CD4-positive, alpha-beta T cell treated with Interleukin-6 at 100 ng/mL for 8 hours (primary cell): ENCODE measurements around the gene VARS2.
A peak's percentile ranks its signal among the peaks of the same experiment; 100 is the strongest.
"Not testable (repeated sequence)": the region's sequence is repeated elsewhere in the genome, so short reads cannot be mapped to it uniquely, and the experiment has no call there.

Experiments used
- DNase-seq: peaks from one replicate; pipeline ENCODE4 v3.0.0-alpha.2; 2020; ENCODE audit warnings: mixed read lengths, low spot score

Gene VARS2

DNA sequence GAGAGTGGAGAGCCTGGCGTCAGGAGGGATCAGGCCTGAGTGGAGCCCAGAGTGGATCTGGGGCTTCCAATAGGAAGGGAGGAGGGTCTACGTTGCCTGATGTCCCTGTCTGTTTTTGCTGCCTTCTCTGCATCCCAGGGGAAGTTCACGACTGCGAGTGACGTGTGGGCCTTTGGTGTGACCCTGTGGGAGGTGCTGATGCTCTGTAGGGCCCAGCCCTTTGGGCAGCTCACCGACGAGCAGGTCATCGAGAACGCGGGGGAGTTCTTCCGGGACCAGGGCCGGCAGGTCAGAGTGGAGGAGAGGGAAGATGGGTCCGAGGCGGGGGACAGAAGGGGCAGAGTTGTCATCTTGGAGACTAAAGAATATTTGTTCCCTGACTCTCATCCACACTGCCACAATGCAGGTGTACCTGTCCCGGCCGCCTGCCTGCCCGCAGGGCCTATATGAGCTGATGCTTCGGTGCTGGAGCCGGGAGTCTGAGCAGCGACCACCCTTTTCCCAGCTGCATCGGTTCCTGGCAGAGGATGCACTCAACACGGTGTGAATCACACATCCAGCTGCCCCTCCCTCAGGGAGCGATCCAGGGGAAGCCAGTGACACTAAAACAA, 15.2 kb upstream of the VARS2 start:
- DNase-seq: no peak

GRCh38 chr6:30900863-30901417, 13.1 kb upstream of the VARS2 start:
- DNase-seq: no peak

DNA sequence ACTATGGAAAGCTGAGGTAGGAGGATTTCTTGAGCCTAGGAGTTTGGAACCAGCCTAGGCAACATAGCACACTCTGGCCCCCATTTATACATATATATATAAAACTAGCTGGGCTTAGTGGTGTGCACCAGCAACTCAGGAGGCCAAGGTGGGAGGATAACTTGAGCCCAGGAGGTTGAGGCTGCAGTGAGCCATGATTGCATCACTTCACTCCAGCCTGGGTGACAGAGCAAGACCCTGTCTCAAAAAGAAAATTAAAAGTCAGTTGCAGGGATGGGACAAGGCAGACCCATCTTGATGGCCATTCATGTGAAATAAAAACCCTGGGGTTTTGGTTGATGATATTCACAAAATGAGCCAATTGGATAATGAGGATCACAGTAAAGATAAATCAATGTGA, 12.6 kb upstream of the VARS2 start:
- DNase-seq: no peak

- DNase-seq: not testable (repeated sequence)
Measured at GRCh38 chr6:30902196-30902595, 11.8 kb upstream of the VARS2 start.

DNA sequence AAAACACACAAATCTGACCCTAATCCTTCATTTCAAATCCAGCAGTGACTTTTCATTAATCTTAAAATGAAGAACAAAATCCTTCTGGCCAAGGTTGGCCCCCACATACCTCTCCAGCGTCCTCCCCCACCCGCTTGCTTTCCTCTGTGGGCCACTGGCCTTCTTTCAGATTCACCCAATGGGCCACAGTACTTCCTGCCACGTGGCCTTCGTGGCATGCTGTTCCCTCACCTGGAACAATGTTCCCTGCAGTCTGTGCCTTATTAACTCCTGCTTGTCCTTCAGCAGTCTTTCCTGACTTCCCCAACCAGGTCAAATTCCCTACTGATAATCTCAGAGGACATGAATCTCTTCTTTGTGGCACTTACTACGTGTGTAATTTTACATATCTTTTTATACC, 11.3 kb upstream of the VARS2 start:
- DNase-seq: no peak

GRCh38 chr6:30903236-30903635, 10.8 kb upstream of the VARS2 start:
- no peak for DNase-seq

DNA sequence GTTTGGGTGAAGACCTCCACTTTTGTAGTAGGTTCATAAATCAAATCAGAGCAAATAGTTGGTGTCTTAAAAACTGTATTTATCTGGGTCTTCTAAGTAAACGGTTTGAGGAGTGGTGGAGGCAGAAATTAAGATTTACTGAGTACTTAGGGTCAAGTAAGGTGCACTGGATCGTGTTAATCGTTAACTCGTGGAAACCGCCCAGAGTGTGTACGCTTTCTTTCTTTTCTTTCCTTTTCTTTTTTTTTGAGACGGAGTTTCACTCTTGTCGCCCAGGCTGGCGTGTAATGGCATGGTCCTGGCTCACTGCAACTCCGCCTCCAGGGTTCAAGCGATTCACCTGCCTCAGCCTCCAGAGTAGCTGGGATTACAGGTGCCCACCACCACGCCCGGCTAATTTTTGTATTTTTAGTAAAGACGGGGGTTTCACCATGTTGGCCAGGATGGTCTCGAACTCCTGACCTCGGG, 6.7 kb upstream of the VARS2 start:
- not testable (repeated sequence) for DNase-seq

- peak; percentile 95 for DNase-seq
Measured at GRCh38 chr6:30907758-30908591, 6.1 kb upstream of the VARS2 start, which contains the start of gene GTF2H4. TSS of gene GTF2H4 (plus strand) at chr6:30908207.

- DNase-seq: no peak
Measured at GRCh38 chr6:30908700-30909099, 5.3 kb upstream of the VARS2 start.

GRCh38 chr6:30910473-30910872, 3.6 kb upstream of the VARS2 start:
- DNase-seq: not testable (repeated sequence)

DNA sequence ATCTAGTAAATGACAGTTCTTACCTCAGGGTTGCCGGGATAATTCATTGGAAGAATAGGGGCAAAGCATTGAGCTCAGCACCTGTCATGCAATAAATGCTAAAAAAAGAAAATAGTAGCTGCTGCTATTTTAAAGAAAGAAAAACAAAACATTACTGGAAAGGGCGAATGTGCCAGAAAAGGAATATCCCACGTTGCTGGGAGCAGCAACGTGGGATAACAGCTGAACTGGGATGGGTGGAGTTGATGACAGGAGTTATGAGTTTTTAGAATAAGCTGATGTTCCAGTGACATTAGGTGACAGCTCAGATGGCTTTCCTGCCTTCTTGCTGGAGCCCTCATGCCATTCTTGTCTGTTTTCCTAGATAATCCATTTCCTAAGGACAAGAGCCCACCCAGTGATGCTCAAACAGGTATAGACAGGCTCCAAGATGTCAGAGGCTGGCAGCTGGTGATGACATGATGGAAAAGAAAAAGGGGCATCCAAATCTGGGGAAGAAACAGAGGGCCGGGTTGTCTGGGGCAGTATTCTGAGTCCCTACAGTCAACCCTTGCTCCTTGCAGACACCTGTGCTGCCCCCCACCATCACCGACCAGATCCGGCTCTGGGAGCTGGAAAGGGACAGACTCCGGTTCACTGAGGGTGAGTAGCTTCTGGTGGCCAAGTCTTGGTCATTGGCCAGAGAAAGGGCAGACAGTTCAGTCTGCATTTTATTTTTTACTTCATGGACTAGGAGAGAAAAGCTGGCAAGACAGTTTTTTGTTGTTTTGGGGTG, 1.1 kb upstream of the VARS2 start:
- no peak for DNase-seq

GRCh38 chr6:30913721-30914075, 340 bp upstream of the VARS2 start:
- no peak for DNase-seq

GRCh38 chr6:30914854-30915590, 984 bp downstream of the VARS2 start:
- DNase-seq: no peak

DNA sequence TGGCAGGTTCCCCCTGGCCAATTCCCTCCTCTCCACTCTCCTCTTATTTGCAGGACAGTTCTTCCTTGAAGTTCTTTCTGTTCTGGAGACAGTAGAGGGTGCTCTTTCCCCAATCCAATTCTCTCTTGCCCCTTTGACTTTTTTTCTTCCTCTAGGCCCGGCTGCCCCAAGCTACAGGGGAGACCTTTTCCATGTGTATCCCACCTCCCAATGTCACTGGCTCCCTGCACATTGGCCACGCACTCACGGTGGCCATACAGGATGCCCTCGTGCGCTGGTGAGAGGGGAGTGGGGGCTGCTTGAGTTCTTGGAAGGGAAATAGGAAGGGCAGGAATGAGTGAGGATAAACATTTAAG, 1.5 kb downstream of the VARS2 start:
- peak; percentile 11 for DNase-seq

DNA sequence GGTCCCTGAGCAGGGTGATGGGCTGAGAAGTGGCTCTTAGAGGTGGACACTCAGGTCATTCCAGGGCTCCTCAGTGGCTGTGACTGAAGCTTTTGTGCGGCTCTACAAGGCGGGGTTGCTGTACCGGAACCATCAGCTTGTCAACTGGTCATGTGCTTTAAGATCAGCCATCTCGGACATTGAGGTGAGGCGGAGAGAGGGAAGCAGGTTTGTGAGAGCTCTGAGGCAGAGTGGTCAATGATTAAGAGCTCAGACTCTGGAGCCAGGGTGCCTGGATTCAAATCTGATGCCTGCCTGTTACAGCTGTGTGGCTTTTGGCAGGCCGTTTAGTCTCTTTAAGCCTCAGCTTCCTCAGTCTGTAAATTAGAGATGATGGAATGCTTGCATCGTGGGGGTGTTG, 3.0 kb downstream of the VARS2 start:
- no peak for DNase-seq

- DNase-seq: no peak
Measured at GRCh38 chr6:30917487-30917886, 3.4 kb downstream of the VARS2 start.

GRCh38 chr6:30918670-30919069, 4.6 kb downstream of the VARS2 start:
- DNase-seq: no peak

- DNase-seq: no peak
Measured at GRCh38 chr6:30922447-30922852, 8.4 kb downstream of the VARS2 start.

- DNase-seq: not testable (repeated sequence)
Measured at GRCh38 chr6:30924040-30924627, 10.1 kb downstream of the VARS2 start.

- no peak for DNase-seq
Measured at GRCh38 chr6:30926644-30927043, 12.6 kb downstream of the VARS2 start.

DNA sequence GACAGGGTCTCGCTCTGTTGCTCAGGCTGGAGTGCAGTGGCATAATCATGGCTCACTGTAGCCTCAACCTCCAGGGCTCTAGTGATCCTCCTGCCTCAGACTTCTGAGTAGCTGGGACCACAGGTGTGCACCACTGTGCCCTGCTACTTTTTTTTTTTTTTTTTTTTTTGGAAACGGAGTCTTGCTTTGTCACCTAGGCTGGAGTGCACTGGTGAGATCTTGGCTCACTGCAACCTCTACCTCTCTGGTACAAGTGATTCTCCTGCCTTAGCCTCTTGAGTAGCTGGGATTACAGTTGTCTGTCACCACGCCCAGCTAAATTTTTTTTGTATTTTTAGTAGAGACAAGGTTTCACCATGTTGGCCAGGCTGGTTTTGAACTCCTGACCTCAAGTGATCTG, 13.0 kb downstream of the VARS2 start:
- not testable (repeated sequence) for DNase-seq
